ENCODE measurements around the gene NPM3. TPM values are rescaled to one million over a fixed set of nuclear protein-coding genes. Genes with fewer than 3 reads are reported as not detected.
A peak's percentile ranks its signal among the peaks of the same experiment; 100 is the strongest.

NPM3 gene
- total RNA-seq, 1 experiment from 2014 or later: 238 TPM

- peak in 1 of 2 experiments; percentile 31 for DNase-seq
- H3K27ac ChIP-seq: peak overlapping the region; percentile 100
- H3K36me3 ChIP-seq: peaks cover 45% of the 10 kb centered on the region
- H3K27me3 ChIP-seq: no peaks in the 10 kb centered on the region
- H3K9me3 ChIP-seq (replicated peaks): no peaks in the 10 kb centered on the region
- H3K4me1 ChIP-seq: peaks cover 85% of the 10 kb centered on the region
- peak overlapping the region; percentile 72 for H3K4me3 ChIP-seq
These were observed 9.2 kb downstream of the NPM3 start for GRCh38 chr10:101773923-101774588.

GRCh38 chr10:101772895-101773761, 10.1 kb downstream of the NPM3 start:
- Histone ChIP-seq H3K27me3 (no peaks in the 10 kb centered on the region), H3K4me3 (peak overlapping the region; percentile 72), H3K4me1 (peaks cover 85% of the 10 kb centered on the region), H3K9me3 (replicated peaks) (no peaks in the 10 kb centered on the region), H3K27ac (peak overlapping the region; percentile 100), H3K36me3 (peaks cover 45% of the 10 kb centered on the region)
- DNase-seq: no peak

GRCh38 chr10:101772017-101772894, 11.0 kb downstream of the NPM3 start:
- Histone ChIP-seq H3K36me3 (peaks cover 42% of the 10 kb centered on the region), H3K9me3 (replicated peaks) (no peaks in the 10 kb centered on the region), H3K27ac (peak overlapping the region; percentile 100), H3K4me3 (no peak overlapping the region), H3K27me3 (no peaks in the 10 kb centered on the region), H3K4me1 (peaks cover 78% of the 10 kb centered on the region)
- DNase-seq: peak; percentile 87 to 91

- Histone ChIP-seq H3K27ac (peak overlapping the region; percentile 100), H3K4me1 (peaks cover 70% of the 10 kb centered on the region), H3K9me3 (replicated peaks) (no peaks in the 10 kb centered on the region), H3K36me3 (peaks cover 42% of the 10 kb centered on the region), H3K27me3 (no peaks in the 10 kb centered on the region), H3K4me3 (peak overlapping the region; percentile 2; the same call in 1 of the 2 replicates)
- DNase-seq: peak in 1 of 2 experiments; percentile 72
These were observed 11.9 kb downstream of the NPM3 start for GRCh38 chr10:101771380-101771779.

GRCh38 chr10:101770331-101771215, 12.7 kb downstream of the NPM3 start:
- Histone ChIP-seq H3K9me3 (replicated peaks) (no peaks in the 10 kb centered on the region), H3K36me3 (peaks cover 42% of the 10 kb centered on the region), H3K27ac (peak overlapping the region; percentile 100), H3K27me3 (no peaks in the 10 kb centered on the region), H3K4me3 (peak overlapping the region; percentile 29), H3K4me1 (peaks cover 70% of the 10 kb centered on the region)
- DNase-seq: peak; percentile 99 to 100

- H3K36me3 ChIP-seq: peaks cover 42% of the 10 kb centered on the region
- peaks cover 67% of the 10 kb centered on the region for H3K4me1 ChIP-seq
- peak overlapping the region; percentile 100 for H3K27ac ChIP-seq
- no peaks in the 10 kb centered on the region for H3K9me3 ChIP-seq (replicated peaks)
- peak; percentile 53 to 60 for DNase-seq
- H3K27me3 ChIP-seq: no peaks in the 10 kb centered on the region
- H3K4me3 ChIP-seq: no peak overlapping the region
These were observed 13.6 kb downstream of the NPM3 start for GRCh38 chr10:101769541-101770180.

GRCh38 chr10:101768791-101769170, 14.5 kb downstream of the NPM3 start:
- H3K9me3 ChIP-seq (replicated peaks): no peaks in the 10 kb centered on the region
- peaks cover 58% of the 10 kb centered on the region for H3K4me1 ChIP-seq
- H3K4me3 ChIP-seq: no peak overlapping the region
- H3K36me3 ChIP-seq: peaks cover 34% of the 10 kb centered on the region
- peak overlapping the region; percentile 100 for H3K27ac ChIP-seq
- no peaks in the 10 kb centered on the region for H3K27me3 ChIP-seq
- peak in 1 of 2 experiments; percentile 23 for DNase-seq

- H3K4me1 ChIP-seq: peaks cover 52% of the 10 kb centered on the region
- peaks cover 28% of the 10 kb centered on the region for H3K36me3 ChIP-seq
- H3K27ac ChIP-seq: no peak overlapping the region
- H3K27me3 ChIP-seq: no peaks in the 10 kb centered on the region
- H3K4me3 ChIP-seq: no peak overlapping the region
- peak; percentile 7 to 27 for DNase-seq
- H3K9me3 ChIP-seq (replicated peaks): no peaks in the 10 kb centered on the region
These were observed 15.1 kb downstream of the NPM3 start for GRCh38 chr10:101767966-101768790.

- Histone ChIP-seq H3K36me3 (peaks cover 28% of the 10 kb centered on the region), H3K27me3 (no peaks in the 10 kb centered on the region), H3K4me1 (peaks cover 46% of the 10 kb centered on the region), H3K4me3 (no peak overlapping the region), H3K27ac (no peak overlapping the region), H3K9me3 (replicated peaks) (no peaks in the 10 kb centered on the region)
- DNase-seq: no peak
These were observed 15.7 kb downstream of the NPM3 start for GRCh38 chr10:101767600-101767945.

GRCh38 chr10:101766753-101767599, 16.3 kb downstream of the NPM3 start:
- H3K27me3 ChIP-seq: no peaks in the 10 kb centered on the region
- no peak overlapping the region for H3K4me3 ChIP-seq
- peaks cover 40% of the 10 kb centered on the region for H3K4me1 ChIP-seq
- H3K27ac ChIP-seq: no peak overlapping the region
- peak in 1 of 2 experiments; percentile 24 for DNase-seq
- H3K36me3 ChIP-seq: peaks cover 22% of the 10 kb centered on the region
- H3K9me3 ChIP-seq (replicated peaks): no peaks in the 10 kb centered on the region

- Histone ChIP-seq H3K4me3 (no peak overlapping the region), H3K9me3 (replicated peaks) (no peaks in the 10 kb centered on the region), H3K27me3 (no peaks in the 10 kb centered on the region), H3K36me3 (peaks cover 17% of the 10 kb centered on the region), H3K4me1 (peaks cover 35% of the 10 kb centered on the region), H3K27ac (no peak overlapping the region)
- DNase-seq: no peak
These were observed 16.9 kb downstream of the NPM3 start for GRCh38 chr10:101766306-101766705.

GRCh38 chr10:101763141-101763846, 20.0 kb downstream of the NPM3 start:
- H3K27me3 ChIP-seq: no peaks in the 10 kb centered on the region
- no peak for DNase-seq

More at GRCh38 chr10:101763141-101763846, 20.0 kb downstream of the NPM3 start:
- no peaks in the 10 kb centered on the region for H3K9me3 ChIP-seq (replicated peaks)
- no peak overlapping the region for H3K27ac ChIP-seq
- peaks cover 33% of the 10 kb centered on the region for H3K4me1 ChIP-seq
- H3K36me3 ChIP-seq: no peaks in the 10 kb centered on the region
- H3K4me3 ChIP-seq: no peak overlapping the region

Data from SJCRH30 (cell line).